ENCODE measurements around the gene AUNIP. TPM values are rescaled to one million over a fixed set of nuclear protein-coding genes. Genes with fewer than 3 reads are reported as not detected.
"Not testable (repeated sequence)": the region's sequence is repeated elsewhere in the genome, so short reads cannot be mapped to it uniquely, and the experiment has no call there.

The AUNIP gene
- total RNA-seq, 2 donors from 2014 or later = 0.53 TPM; not detected in 1

- intact Hi-C loops (cut with DNase I); DNase-seq; ATAC-seq: not testable (repeated sequence)
Observed at GRCh38 chr1:25839808-25840207, 19.4 kb downstream of the AUNIP start.

GRCh38 chr1:25837262-25837875, 21.9 kb downstream of the AUNIP start:
- intact Hi-C loops (cut with DNase I) = no loop called here
- ATAC-seq (no peak), DNase-seq (no peak)

DNA sequence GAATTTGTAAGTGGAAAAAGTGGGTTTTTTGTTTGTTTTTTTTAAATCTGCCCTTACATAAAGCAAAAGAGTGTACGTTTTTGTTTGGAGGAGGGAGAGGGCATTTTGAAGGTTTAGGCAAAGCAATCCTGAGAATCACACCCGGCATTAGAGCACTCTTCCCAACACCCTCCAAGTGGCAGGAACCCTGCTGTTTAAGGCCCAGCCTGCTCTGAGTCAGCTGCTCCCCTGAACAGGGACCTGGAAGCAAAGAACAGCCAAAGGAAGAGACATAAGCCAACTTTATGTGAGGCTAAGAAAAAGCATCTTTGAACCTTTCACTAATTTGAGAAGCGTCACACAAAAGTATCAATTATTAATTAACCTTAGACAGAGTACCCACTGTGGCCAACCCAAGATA, 22.6 kb downstream of the AUNIP start:
- no peak for ATAC-seq
- intact Hi-C loops (cut with DNase I) = no loop called here
- DNase-seq = no peak

GRCh38 chr1:25834894-25835293, 24.4 kb downstream of the AUNIP start:
- ATAC-seq = no peak
- DNase-seq = no peak
- intact Hi-C loops (cut with DNase I) = no loop called here

DNA sequence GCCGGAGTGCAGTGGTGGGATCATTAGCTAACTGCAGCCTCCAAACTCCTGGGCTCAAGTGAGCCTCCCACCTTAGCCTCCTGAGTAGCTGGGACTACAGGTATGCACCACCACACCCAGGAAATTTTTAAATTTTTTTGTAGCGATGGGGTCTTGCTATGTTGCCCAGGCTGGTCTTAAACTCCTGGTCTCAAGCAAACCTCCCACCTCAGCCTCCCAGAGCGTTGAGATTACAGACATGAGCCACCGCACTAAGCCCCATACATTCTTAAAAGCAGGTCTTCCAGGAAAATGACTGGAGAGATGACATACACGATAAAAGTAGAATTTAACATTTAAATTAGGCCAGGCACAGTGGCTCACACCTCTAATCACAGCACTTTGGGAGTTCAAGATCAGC, 26.1 kb downstream of the AUNIP start:
- intact Hi-C loops (cut with DNase I) = no loop called here
- DNase-seq (no peak), ATAC-seq (no peak)

DNA sequence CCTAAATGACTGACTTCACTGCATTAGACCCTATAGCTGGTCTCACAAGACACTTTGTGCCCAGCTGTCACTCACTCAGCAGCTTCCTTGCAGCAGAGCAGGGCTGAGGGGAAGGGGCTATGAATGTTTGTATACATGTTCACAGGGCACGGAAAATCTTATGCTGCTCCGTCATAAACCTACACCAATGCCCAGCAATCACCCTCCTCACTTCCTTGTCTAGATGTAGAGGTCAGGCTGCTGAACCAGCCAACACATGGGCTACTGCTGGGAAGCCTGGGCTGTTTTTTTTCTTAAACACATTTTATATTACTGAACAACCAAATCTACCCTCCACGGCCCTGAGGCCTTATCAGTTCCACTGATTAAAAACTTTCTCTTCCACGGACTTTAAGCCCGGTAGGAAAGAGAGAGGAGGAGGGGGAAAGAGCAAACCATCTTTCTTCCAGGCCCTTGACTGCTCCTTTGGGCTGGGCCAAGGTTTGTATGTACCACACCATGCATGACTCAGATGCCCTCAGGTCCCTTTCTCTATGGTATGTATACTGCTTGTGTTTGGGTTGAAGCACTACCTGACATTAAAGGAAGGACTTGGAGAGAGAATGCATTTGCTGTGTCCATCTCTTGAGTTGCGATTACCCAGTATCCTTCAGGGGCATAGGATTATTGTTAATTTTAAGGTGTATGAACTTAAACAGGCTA, 26.8 kb downstream of the AUNIP start:
- intact Hi-C loops (cut with DNase I) = no loop called here
- DNase-seq (no peak), ATAC-seq (no peak)

GRCh38 chr1:25831569-25832196, 27.6 kb downstream of the AUNIP start:
- intact Hi-C loops (cut with DNase I) = no loop called here
- no peak for DNase-seq
- no peak for ATAC-seq

DNA sequence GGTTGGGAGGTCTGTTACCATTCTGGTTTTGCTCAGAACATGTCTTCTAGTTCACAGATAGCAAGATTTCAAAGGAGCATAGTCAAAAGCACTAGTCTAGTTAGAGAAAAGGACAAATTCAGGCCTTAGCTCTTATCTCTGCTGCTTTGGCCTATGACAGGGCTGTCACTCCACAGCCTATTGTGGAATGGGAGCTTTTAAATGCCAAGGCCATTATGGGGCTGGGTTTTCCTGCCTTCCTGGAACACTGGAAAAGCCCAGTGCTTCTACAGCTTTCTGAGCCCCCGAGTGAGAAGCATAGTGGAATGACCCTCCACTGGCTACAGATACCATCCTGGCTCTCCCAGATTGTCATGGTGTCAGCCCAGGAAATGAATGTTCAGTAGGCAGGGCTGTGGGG, 30.2 kb downstream of the AUNIP start:
- DNase-seq (no peak), ATAC-seq (no peak)
- intact Hi-C loops (cut with DNase I) = no loop called here

- intact Hi-C loops (cut with DNase I) = no loop called here
- DNase-seq (no peak), ATAC-seq (no peak)
Observed at GRCh38 chr1:25828491-25828890, 30.8 kb downstream of the AUNIP start.

- DNase-seq (no peak), ATAC-seq (no peak)
- intact Hi-C loops (cut with DNase I) = no loop called here
Observed at GRCh38 chr1:25826571-25826970, 32.7 kb downstream of the AUNIP start.

- DNase-seq (no peak), ATAC-seq (no peak)
- intact Hi-C loops (cut with DNase I) = no loop called here
Observed at GRCh38 chr1:25825605-25826004, 33.7 kb downstream of the AUNIP start.

DNA sequence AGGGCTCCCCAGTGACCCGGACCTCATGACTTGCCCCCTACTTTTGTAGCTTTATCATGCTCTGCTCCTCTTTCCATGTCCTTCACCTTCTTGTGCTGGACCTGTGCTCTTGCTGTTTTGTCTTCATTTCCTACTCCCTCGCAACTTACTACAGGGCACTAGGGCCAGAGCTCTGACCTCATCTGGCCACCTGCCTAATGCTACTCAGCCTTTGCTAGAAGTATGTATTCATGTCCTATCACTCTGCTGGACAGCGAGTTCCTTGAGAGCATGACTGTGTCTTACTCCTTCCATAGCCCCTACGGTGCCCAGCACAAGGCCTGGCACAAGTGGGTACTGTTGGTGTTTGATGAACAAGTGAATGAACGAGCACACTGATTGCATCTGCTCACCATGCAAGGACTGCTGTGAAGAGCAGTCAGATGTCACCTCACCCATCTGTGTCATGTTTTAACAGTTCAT, 37.6 kb downstream of the AUNIP start:
- peak; percentile 65 for DNase-seq

DNA sequence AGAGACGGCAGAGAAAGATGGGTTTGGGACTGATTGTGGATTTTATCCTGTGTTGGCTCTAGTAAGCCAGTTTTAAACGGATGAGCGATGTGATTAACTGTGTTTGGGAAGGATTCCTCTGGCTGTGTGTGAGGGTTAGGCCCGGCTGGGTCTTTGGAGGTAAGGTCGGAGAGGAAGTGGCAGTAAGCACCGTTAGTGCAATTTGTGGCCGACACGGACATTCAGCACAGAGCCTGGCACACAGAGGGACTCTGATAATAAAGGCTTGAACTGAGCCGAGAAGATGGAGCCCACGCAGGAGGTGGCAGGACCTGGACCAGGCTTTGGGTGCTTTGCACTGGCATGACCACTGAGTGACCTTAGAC, 38.2 kb downstream of the AUNIP start:
- no peak for DNase-seq
- ATAC-seq = no peak
- intact Hi-C loops (cut with DNase I) = no loop called here

More for the DNA sequence above, 37.6 kb downstream of the AUNIP start:
- intact Hi-C loops (cut with DNase I) = no loop called here
- peak in 1 of 2 donors; percentile 14 for ATAC-seq

DNA sequence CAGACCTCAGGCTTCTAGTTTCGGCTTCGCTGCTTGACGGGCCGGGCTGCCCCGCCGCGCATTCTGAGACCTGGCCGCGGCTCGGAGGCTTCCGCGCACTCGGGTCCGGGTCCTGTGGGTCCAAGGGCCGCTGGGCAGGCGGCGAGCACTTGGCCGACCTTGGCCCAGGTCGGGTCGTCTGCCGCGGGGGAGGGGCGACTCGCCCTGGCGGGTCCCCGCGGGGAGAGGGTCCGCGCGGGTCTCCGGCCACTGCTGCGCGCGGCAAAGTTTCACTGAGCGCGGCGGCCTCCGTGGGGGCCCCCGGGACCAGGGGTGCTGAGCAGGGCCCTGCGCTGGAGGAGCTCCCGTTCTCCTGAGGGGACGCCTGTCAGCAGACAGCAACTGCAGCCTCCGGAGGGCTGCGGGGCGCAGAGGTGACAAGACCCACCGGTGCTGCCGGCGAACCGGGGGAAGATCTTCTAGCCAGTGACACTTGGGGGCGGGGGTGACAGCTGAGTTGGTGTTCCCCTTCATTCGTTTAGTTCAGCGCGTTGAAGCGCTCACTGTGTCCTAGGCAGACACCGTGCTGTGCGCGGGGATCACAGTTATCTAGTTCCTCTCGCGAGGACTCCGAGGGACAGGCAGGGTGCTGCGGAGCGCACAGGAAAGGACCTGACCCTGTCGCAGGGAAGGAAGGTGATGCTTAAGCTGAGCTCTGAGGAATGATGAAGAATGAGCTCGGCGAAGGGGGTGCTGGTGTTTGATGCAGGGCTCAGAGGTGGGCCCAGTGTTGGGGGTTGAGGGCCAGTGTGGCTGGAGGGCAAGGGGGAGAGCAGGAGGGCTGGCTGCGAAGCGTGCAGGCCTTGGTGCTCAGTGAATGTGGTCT, 38.8 kb downstream of the AUNIP start:
- DNase-seq = peak; percentile 62
- intact Hi-C loops (cut with DNase I) = no loop called here

DNA sequence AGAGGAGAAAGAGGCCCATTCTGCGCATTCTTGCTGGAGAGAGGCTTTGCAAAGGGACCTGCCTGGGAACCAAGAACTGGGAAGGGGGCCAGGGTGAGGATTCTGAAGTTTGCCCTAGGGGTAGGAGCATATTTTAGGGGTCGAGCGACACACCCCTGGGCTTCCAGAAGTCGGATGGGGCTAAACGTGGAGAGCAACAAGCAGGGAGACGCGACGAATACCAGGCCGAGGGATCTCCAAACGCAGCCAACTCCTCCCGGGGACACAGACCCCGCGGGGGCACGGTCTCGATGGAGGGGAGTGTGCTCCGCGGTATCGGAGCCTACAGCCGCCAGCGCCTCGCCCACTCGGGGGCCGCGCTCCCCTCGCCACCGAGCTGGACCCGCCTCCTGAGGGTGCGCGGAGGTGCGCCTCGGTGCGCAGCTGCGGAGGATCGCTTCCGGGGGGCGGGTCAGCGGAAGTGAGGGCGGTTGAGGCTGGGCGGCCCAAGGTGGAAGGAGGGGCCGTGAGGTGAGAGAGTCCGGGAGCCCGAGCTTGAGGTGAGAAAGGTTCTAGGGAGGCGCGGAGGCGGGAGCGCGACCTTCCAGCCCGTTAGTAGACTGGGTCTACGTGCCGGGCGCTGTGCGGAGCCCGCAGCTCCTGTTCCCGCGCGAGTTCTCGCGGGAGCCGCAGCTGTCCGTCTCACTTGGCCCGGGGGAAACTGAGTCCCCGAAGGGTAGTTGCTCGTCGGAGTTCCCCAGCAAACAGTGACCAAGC, 39.6 kb downstream of the AUNIP start, which contains the start of gene MTFR1L:
Gene MTFR1L (plus strand): TSS at position 464 of the 756 bp plus-strand sequence. CDS start 3,151 bp downstream, outside the sequence.
- ATAC-seq (peak; percentile 94), DNase-seq (peak; percentile 91)

More for the DNA sequence above, 38.8 kb downstream of the AUNIP start:
- ATAC-seq = peak; percentile 60 to 62

DNA sequence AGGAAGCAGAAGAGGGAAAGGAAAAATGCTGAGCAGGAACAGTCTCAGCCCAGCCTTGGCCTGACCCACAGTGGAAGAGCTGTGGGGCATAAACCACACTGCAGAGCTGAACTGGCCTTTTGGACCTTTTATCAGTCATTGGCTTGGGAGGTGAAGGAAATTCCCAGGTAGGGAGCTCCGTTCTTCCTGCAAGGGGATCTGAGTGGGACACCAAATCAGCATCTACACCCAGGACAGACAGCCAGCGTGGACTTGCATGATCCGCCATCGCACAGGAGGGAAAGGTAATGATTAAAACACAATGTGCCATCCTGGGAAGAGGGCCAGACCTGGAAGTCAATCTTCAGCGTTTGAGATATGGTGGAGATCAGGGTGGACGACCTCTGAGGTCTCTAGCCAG, 40.7 kb downstream of the AUNIP start:
- ATAC-seq = no peak
- intact Hi-C loops (cut with DNase I) = no loop called here
- DNase-seq = no peak

More for the DNA sequence above, 39.6 kb downstream of the AUNIP start, which contains the start of gene MTFR1L:
- intact Hi-C loops (cut with DNase I) = no loop called here

DNA sequence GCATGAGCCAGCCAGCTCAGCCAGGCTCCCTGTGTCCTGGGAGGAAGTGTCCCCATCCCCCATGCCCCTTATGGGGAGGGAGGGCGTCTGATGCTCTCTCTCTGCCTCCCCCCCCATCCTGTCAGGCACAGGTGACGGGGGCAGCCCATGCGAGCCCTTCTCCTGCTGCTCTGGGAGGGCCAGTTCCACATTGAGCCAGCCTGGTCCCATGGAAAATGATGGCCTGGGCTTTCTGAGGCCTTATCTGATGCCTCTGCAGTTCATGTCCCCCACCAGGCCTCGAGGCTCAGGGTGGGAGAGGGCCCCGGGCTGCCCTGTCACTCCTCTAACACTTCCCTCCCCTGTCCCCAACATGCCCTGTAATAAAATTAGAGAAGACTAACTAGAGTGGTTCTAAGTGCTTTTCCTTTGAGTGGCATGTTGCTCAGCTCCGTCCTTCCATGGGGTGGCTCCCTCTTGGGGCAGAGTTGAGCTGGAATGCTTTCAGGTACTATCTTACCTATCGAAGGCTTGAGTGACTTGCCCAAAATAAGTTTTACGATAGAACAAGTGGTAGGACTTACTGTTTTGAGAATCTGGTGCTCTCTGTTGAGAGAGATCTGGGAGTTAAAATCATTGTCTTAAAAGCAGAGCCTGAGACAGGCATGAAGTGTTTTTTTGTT, 41.3 kb downstream of the AUNIP start:
- intact Hi-C loops (cut with DNase I) = no loop called here
- DNase-seq (no peak), ATAC-seq (no peak)

- ATAC-seq (no peak), DNase-seq (no peak)
- intact Hi-C loops (cut with DNase I) = no loop called here
Observed at GRCh38 chr1:25816112-25816718, 43.0 kb downstream of the AUNIP start.
